ENCODE data around the gene RD3L.
"Not testable (repeated sequence)": the region's sequence is repeated elsewhere in the genome, so short reads cannot be mapped to it uniquely, and the experiment has no call there.

RD3L gene

DNA sequence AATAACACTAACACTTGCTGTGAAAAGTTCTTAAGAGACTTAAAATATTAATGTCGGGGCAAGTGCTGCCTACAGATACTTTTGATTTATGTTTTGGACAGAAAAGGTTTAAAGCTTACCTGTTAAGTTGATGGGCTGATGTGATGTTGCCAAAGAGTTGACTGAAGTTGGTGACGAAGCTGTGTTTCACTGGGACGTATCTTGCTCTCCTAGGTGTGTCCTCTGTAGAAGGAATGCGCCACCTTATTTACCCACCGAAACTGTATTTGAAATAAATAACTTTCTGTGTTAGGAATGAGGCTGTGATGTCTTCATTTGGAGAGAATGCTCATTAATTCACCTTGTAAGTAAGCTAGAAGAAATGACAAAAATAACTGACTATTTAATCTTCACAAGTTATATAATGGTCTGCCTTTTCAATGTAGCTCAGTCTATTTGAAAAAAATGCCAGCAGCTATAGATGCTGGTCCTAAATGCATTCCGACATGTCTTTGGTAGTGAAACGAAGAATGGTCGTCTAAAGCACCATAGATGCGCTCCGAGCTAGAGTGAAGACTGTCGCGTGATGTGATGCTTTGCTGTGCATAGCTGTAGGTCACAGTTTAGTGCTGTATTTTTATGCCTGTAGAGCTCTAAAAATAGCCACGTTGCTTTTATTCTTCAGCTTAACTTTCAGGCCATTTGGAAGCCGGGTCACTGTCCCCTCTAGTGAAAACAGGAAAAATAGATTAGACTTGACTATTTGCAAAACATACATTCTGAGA lies at the start of gene RD3L:
TSS of gene RD3L (minus strand) at position 557 of the 764 bp plus-strand sequence. CDS start 834 bp downstream, outside the sequence.
- DNase-seq (ENCODE audit: low read depth in 3 of 3), result no peak

GRCh38 chr14:103989964-103990363 lies 47.6 kb upstream of the RD3L start:
- no peak for DNase-seq (ENCODE audit: low read depth in 3 of 3)

DNA sequence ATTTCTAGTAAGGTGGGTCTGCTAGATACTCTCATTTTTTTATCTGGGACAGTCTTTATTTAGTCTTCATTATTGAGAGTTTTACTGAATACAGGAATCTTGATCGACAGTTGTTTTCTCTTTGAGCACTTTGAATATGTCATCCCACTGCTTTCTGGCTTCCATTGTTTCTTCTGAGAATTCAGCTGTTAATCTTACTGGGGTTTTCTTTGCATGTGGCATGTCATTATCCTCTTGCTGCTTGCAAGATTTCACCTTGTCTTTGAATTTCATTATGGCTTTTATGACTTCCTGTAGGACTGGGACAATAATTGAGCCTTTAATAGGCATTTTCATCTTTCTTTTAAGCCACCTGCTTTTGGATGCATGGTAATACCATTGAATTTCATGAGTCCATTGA lies 46.7 kb upstream of the RD3L start:
- no peak for DNase-seq (ENCODE audit: low read depth in 3 of 3)

DNA sequence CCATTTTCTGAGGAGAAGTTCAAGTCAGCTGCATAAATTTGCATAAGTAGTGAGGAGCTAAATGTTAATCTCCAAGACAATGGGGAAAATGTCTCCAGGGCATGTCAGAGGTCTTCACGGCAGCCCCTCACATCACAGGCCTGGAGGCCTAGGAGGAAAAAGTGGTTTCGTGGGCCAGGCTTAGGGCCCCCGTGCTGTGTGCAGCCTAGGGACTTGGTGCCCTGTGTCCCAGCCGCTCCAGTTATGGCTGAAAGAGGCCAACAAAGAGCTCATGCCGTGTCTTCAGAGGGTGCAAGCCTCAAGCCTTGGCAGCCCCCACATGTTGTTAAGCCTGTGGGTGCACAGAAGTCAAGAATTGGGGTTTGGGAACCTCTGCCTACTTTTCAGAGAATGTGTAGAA lies 41.9 kb upstream of the RD3L start:
- DNase-seq (ENCODE audit: low read depth in 3 of 3), result no peak

DNA sequence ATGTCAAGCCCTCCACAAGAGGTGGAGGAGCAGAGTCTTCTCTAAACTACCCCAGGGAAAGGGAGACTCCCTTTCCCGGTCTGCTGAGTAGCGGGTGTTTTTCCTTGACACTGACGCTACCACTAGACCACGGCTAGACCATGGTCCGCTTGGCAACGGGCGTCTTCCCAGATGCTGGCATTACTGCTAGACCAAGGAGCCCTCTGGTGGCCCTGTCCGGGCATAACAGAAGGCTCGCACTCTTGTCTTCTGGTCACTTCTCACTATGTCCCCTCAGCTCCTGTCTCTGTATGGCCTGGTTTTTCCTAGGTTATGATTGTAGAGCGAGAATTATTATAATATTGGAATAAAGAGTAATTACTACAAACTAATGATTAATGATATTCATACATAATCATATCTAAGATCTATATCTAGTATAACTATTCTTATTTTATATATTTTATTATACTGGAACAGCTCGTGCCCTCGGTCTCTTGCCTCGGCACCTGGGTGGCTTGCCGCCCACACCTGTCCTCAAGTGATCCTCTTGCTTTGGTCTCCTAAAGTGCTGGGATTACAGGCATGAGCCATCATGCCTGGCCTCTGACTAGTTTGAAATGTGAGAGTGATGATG lies 38.4 kb upstream of the RD3L start:
- DNase-seq (ENCODE audit: low read depth in 3 of 3), result not testable (repeated sequence)

- no peak for DNase-seq (ENCODE audit: low read depth in 3 of 3)
Observed at GRCh38 chr14:103974575-103974974, 32.2 kb upstream of the RD3L start.

DNA sequence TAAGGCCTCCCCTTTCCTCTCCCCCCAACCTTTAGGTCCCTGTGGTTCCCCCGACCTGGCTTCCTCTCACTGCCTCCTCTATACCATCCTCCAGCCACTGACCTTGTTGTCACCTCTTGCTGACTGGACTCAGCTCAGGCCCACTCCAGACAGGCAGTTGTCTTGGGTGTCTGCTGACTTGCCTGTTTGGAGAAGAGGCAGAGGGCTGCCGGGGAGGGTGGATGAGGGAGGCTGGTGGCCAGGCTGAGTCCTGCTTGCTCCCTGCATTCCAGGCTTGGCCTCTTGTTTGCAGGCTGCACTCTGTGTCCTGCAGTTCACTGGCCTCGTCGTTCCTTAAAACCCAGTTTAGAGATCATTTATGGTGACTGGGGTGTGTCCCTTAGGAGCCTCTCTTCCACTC lies 31.0 kb upstream of the RD3L start:
- DNase-seq (ENCODE audit: low read depth in 3 of 3), result no peak

DNA sequence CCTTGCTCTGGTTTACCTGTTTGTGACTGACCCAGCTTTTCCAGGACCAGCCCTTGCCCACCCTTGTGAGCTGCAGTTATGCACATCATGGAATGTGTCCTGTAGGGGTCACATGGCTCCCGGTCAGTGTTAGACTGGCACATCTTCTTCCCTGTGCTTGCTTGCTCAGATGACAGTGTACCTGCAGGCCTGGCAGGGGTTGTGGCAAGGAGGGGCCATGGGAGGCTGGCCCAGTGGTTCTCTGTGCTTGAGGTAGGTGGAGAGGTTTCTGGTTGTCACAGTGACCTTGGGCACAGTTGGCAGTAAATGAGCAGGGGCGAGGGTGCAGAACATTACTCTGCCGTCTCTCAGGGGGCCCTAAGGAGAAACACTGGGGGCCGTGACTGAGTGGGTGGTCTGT lies 27.6 kb upstream of the RD3L start:
- DNase-seq (ENCODE audit: low read depth in 3 of 3), result no peak

GRCh38 chr14:103966631-103967030 lies 24.3 kb upstream of the RD3L start:
- no peak for DNase-seq (ENCODE audit: low read depth in 3 of 3)

GRCh38 chr14:103961928-103962578 lies 19.7 kb upstream of the RD3L start:
- no peak for DNase-seq (ENCODE audit: low read depth in 3 of 3)

DNA sequence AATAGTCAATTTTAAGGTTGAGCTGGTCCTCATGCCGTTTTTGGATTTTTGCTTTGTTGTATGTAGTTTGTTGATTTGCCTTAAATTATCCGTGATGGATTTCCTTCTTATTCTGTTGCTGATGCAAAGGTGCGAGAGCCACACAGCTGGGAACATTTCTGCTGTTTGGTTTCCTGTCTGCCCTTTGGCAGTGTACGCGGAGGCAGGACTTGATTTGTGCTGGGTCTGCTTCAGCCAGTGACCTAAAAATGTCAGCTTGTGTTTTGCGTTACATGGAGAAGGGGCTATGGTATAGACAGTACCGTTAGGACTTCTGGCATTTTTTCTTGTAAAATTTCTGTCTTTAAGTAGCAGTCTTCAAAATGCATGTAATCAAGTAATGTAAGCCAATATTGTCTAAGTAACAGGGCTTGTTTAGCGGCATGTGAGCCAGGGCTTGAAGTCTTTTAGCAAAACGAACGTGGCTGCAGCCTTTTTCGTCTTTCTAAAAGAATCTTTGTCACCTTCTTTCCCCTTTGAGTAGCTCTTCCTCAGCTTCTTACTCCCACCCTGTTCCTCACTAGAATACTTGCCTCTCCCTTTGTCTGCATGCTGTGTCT lies 18.2 kb upstream of the RD3L start:
- DNase-seq (ENCODE audit: low read depth in 3 of 3), result no peak

GRCh38 chr14:103949131-103949790 lies 6.9 kb upstream of the RD3L start:
- DNase-seq (ENCODE audit: low read depth in 3 of 3), result no peak

DNA sequence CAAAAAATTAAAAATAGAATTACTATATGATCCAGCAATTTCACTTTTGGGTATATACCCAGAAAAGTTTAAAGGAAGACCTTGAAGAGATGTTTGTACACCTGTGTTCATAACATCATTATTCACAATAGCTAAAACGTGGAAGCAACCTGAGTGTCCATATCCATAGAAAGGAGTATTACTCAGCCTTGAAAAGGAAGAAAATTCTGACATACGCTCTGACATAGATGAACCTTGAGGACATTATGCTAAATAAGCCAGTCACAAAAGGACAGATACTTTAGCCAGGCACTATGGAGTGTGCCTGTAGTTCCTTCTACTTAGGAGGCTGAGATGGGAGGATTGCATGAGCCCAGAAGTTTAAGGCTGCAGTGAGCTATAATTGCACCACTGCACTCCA lies 6.1 kb upstream of the RD3L start:
- DNase-seq (ENCODE audit: low read depth in 3 of 3), result no peak

GRCh38 chr14:103946975-103947374 lies 4.6 kb upstream of the RD3L start:
- no peak for DNase-seq (ENCODE audit: low read depth in 3 of 3)

DNA sequence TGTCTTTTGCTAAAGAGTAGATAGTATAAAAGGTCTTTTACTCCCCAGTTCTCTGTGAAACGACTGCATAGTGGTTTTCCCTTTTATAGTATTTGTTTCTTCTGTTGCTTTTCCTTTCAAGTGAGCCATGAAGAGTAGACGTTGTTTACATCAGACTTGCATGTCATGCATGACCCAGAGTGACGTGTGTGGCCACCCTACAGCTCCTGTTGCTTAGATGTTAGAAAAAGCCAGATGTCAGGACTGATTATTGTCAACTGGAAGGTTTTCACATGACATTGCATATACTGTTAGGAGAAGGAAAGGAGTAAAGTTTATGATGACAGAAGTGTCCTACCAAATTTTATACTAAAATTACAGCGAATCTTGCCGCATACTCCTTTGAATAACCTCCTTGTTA lies 1.3 kb upstream of the RD3L start:
- no peak for DNase-seq (ENCODE audit: low read depth in 3 of 3)

DNA sequence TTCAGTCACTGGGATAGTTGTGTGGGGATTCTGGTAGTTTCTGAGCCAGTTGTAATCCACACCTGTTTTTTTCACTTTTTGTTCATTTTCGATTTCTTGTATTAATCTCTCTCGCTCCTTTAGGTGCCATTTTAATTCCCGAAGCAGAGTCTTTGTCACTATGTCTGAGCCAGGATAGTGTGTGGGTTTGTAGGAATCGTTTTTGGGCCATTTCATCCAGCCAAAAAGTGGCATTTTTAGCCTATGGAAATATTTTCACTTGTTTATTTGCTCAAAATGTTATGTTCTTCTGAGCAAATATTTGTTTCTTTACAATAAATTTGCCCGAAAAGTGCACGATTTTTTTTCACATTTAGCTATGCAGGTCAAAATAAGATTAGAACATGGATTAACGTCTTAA lies 867 bp downstream of the RD3L start:
- no peak for DNase-seq (ENCODE audit: low read depth in 3 of 3)

GRCh38 chr14:103935102-103935501 lies 7.2 kb downstream of the RD3L start:
- no peak for DNase-seq (ENCODE audit: low read depth in 3 of 3)

DNA sequence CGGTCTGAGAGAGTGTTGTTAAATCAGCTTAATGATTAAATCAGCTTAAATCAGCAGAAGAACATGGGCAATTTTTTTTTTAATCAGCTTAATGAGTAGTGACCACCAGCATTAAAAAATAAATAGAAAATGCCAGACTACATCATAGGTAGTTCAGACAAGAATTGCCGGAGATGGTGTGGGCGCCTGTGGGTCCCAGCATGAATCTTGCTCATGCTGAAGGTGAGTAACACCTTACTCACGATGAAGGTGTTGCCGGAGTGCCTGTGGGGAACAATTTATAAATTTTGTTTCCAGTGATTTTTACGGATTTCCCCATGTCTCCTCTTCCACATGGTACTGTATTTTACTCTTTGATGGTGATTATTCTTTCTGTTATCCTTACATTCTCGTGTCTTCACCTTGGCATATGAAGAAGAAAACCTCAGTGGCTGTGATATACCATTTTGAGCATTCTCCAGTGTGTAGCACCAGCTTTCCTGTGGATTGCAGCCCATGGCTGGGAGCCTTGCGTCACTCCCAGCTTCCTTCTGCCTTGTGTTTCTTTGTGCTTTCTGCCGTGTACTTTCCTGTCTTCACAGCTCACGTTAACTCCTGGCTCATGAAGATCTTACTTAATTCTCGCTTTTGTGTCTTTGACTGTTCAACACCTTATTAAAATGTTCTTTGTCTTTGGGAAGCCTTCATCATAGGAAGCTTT lies 9.4 kb downstream of the RD3L start:
- no peak for DNase-seq (ENCODE audit: low read depth in 3 of 3)

DNA sequence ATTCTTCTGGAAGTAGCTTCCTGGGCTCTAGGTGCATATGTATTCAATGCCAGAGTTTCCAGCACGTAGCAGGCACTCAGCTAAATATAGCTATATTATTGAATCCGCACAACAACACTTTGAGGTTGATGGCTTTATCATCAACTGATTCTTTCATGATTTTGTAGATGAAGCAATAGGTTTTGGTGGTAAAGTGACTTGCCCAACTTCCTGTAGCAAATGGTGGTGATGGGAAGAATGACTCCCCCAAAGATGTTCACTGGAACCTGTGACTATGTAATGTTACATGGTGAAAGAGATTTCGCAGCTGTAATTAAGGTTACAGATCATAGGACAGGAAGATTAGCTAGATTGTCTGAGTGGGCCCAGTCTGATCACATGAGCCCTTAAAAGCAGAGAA lies 10.9 kb downstream of the RD3L start:
- DNase-seq (ENCODE audit: low read depth in 3 of 3), result no peak

GRCh38 chr14:103930051-103930604 lies 12.2 kb downstream of the RD3L start:
- DNase-seq (ENCODE audit: low read depth in 3 of 3), result no peak

Measured in stimulated activated CD4-positive, alpha-beta T cell treated with anti-CD3 and anti-CD28 coated beads, TNF-alpha, amount 100 ng/mL, for 4 hours (primary cell).